ENCODE results near the gene PPP1R9B. TPM values are rescaled to one million over a fixed set of nuclear protein-coding genes. Genes with fewer than 3 reads are reported as not detected.

PPP1R9B gene
- total RNA-seq, 1 donor from 2014 or later, result 68.9 TPM

GRCh38 chr17:50176559-50177357 is 26.3 kb upstream of the PPP1R9B start:
- no peak for DNase-seq (ENCODE audit: low spot score in 2 of 2)
- no peak for FAIRE-seq

GRCh38 chr17:50175035-50175807 is 24.7 kb upstream of the PPP1R9B start:
- no peak for DNase-seq (ENCODE audit: low spot score in 2 of 2)
- FAIRE-seq, result no peak

- FAIRE-seq (no peak), DNase-seq (ENCODE audit: low spot score in 2 of 2) (no peak)
These were observed 24.0 kb upstream of the PPP1R9B start for GRCh38 chr17:50174444-50174843.

GRCh38 chr17:50173335-50173941 is 23.0 kb upstream of the PPP1R9B start:
- DNase-seq (ENCODE audit: low spot score in 2 of 2) (no peak), FAIRE-seq (no peak)

- no peak for DNase-seq (ENCODE audit: low spot score in 2 of 2)
- no peak for FAIRE-seq
These were observed 22.5 kb upstream of the PPP1R9B start for GRCh38 chr17:50172936-50173334.

GRCh38 chr17:50172130-50172529 is 21.7 kb upstream of the PPP1R9B start:
- DNase-seq (ENCODE audit: low spot score in 2 of 2) (no peak), FAIRE-seq (no peak)

- FAIRE-seq (no peak), DNase-seq (ENCODE audit: low spot score in 2 of 2) (no peak)
These were observed 21.0 kb upstream of the PPP1R9B start for GRCh38 chr17:50171371-50172071.

- DNase-seq (ENCODE audit: low spot score in 2 of 2), result no peak
- FAIRE-seq, result no peak
These were observed 20.3 kb upstream of the PPP1R9B start for GRCh38 chr17:50170662-50171370.

- FAIRE-seq (no peak), DNase-seq (ENCODE audit: low spot score in 2 of 2) (no peak)
These were observed 19.5 kb upstream of the PPP1R9B start for GRCh38 chr17:50169881-50170459.

GRCh38 chr17:50169121-50169764 is 18.8 kb upstream of the PPP1R9B start:
- no peak for FAIRE-seq

GRCh38 chr17:50168319-50168718 is 17.8 kb upstream of the PPP1R9B start:
- FAIRE-seq (no peak), DNase-seq (ENCODE audit: low spot score in 2 of 2) (no peak)

More at GRCh38 chr17:50169121-50169764, 18.8 kb upstream of the PPP1R9B start:
- peak; percentile 59 to 75 for DNase-seq (ENCODE audit: low spot score in 2 of 2)

- DNase-seq (ENCODE audit: low spot score in 2 of 2) (no peak), FAIRE-seq (no peak)
These were observed 16.9 kb upstream of the PPP1R9B start for GRCh38 chr17:50167371-50167770.

GRCh38 chr17:50166518-50167181 is 16.2 kb upstream of the PPP1R9B start:
- FAIRE-seq (no peak), DNase-seq (ENCODE audit: low spot score in 2 of 2) (no peak)

- FAIRE-seq (no peak), DNase-seq (ENCODE audit: low spot score in 2 of 2) (no peak)
These were observed 15.5 kb upstream of the PPP1R9B start, which contains the start of gene SGCA for GRCh38 chr17:50165867-50166517. Gene SGCA, plus strand, starts transcription at chr17:50166005. Its CDS starts 36 bp downstream, at chr17:50166041.

GRCh38 chr17:50165466-50165865 is 15.0 kb upstream of the PPP1R9B start:
- FAIRE-seq, result no peak
- no peak for DNase-seq (ENCODE audit: low spot score in 2 of 2)

GRCh38 chr17:50165066-50165465 is 14.6 kb upstream of the PPP1R9B start:
- FAIRE-seq (no peak), DNase-seq (ENCODE audit: low spot score in 2 of 2) (no peak)

- DNase-seq (ENCODE audit: low spot score in 2 of 2) (no peak), FAIRE-seq (no peak)
These were observed 14.2 kb upstream of the PPP1R9B start for GRCh38 chr17:50164697-50164988.

Data from frontal cortex (tissue), 4 donors.